ENCODE measurements around the gene TOR1B. TPM values are rescaled to one million over a fixed set of nuclear protein-coding genes. Genes with fewer than 3 reads are reported as not detected.

The TOR1B gene
- total RNA-seq, 1 donor from 2014 or later, result 14.5 TPM

- intact Hi-C loops (cut with DNase I), result no loop called here
- Histone ChIP-seq H3K36me3 (peaks cover 0 to 21% of the 10 kb centered on the region in 2 donors), H3K27ac (no peak overlapping the region), H3K9me3 (no peaks in the 10 kb centered on the region), H3K4me1 (peaks cover 19% of the 10 kb centered on the region), H3K27me3 (no peaks in the 10 kb centered on the region), H3K4me3 (no peak overlapping the region)
- no peak for TF ChIP-seq POLR2AphosphoS5 (IDR thresholded peaks at IDR 0.05; ENCODE audit: insufficient read depth in 1 of 2, low read depth in 1 of 2)
- TF ChIP-seq POLR2A (IDR thresholded peaks at IDR 0.05), result no peak
- no peak for TF ChIP-seq CTCF (IDR thresholded peaks at IDR 0.05)
- DNase-seq (ENCODE audit: extremely low spot score in 2 of 2), result no peak
These were observed 45.9 kb downstream of the TOR1B start for GRCh38 chr9:129848712-129849441.

- Histone ChIP-seq H3K27ac (no peak overlapping the region), H3K9me3 (no peaks in the 10 kb centered on the region), H3K36me3 (peaks cover 0 to 21% of the 10 kb centered on the region in 2 donors), H3K27me3 (no peaks in the 10 kb centered on the region), H3K4me1 (peaks cover 19% of the 10 kb centered on the region), H3K4me3 (no peak overlapping the region)
- intact Hi-C loops (cut with DNase I), result no loop called here
- no peak for DNase-seq (ENCODE audit: extremely low spot score in 2 of 2)
- no peak for TF ChIP-seq POLR2A (IDR thresholded peaks at IDR 0.05)
- no peak for TF ChIP-seq POLR2AphosphoS5 (IDR thresholded peaks at IDR 0.05; ENCODE audit: insufficient read depth in 1 of 2, low read depth in 1 of 2)
- no peak for TF ChIP-seq CTCF (IDR thresholded peaks at IDR 0.05)
These were observed 46.9 kb downstream of the TOR1B start for GRCh38 chr9:129849901-129850300.

GRCh38 chr9:129850821-129851550 lies 48.0 kb downstream of the TOR1B start:
- intact Hi-C loops (cut with DNase I), result no loop called here
- H3K27ac ChIP-seq, result no peak overlapping the region
- peaks cover 19% of the 10 kb centered on the region for H3K4me1 ChIP-seq
- no peak overlapping the region for H3K4me3 ChIP-seq
- no peak for TF ChIP-seq CTCF (IDR thresholded peaks at IDR 0.05)
- TF ChIP-seq POLR2A (IDR thresholded peaks at IDR 0.05), result no peak
- TF ChIP-seq POLR2AphosphoS5 (IDR thresholded peaks at IDR 0.05; ENCODE audit: insufficient read depth in 1 of 2, low read depth in 1 of 2), result no peak
- H3K27me3 ChIP-seq, result no peaks in the 10 kb centered on the region
- H3K36me3 ChIP-seq, result peaks cover 0 to 21% of the 10 kb centered on the region in 2 donors
- H3K9me3 ChIP-seq, result no peaks in the 10 kb centered on the region
- DNase-seq (ENCODE audit: extremely low spot score in 2 of 2), result no peak

GRCh38 chr9:129851821-129852220 lies 48.8 kb downstream of the TOR1B start:
- DNase-seq (ENCODE audit: extremely low spot score in 2 of 2), result no peak
- no peak overlapping the region for H3K27ac ChIP-seq

More at GRCh38 chr9:129851821-129852220, 48.8 kb downstream of the TOR1B start:
- intact Hi-C loops (cut with DNase I), result no loop called here
- H3K36me3 ChIP-seq, result peaks cover 0 to 21% of the 10 kb centered on the region in 2 donors
- H3K27me3 ChIP-seq, result no peaks in the 10 kb centered on the region
- no peaks in the 10 kb centered on the region for H3K9me3 ChIP-seq
- H3K4me3 ChIP-seq, result no peak overlapping the region
- no peak for TF ChIP-seq POLR2A (IDR thresholded peaks at IDR 0.05)
- no peak for TF ChIP-seq CTCF (IDR thresholded peaks at IDR 0.05)
- TF ChIP-seq POLR2AphosphoS5 (IDR thresholded peaks at IDR 0.05; ENCODE audit: insufficient read depth in 1 of 2, low read depth in 1 of 2), result no peak
- H3K4me1 ChIP-seq, result peaks cover 16% of the 10 kb centered on the region

All from vagina (tissue), 2 donors.